Mesodermal cell (in vitro differentiated cells): ENCODE measurements around the gene RGS6.

Experiments
- H3K27ac ChIP-seq: 2 replicates; pipeline ENCODE4 v1.7.0; 2013; ENCODE audit warnings: mild to moderate bottlenecking, low read depth, low read length, moderate library complexity; ENCODE audit not compliant: severe bottlenecking
- H3K36me3 ChIP-seq: 2 replicates; pipeline ENCODE4 v1.7.1; 2013; ENCODE audit warnings: mild to moderate bottlenecking, low read length, moderate library complexity; ENCODE audit not compliant: control insufficient read depth, insufficient read depth
- H3K4me1 ChIP-seq: one replicate; pipeline ENCODE4 v1.7.1; 2013; ENCODE audit warnings: mild to moderate bottlenecking, low read length; ENCODE audit not compliant: insufficient read depth, control insufficient read depth, poor library complexity, severe bottlenecking
- H3K4me3 ChIP-seq: 2 replicates; pipeline ENCODE4 v1.7.0; 2013; ENCODE audit warnings: low read length, control low read depth, mild to moderate bottlenecking; ENCODE audit not compliant: insufficient read depth, poor library complexity, severe bottlenecking; ENCODE audit errors: extremely low read depth
- H3K9me3 ChIP-seq: 2 replicates; pipeline ENCODE4 v1.7.1; 2013; ENCODE audit warnings: mild to moderate bottlenecking, low read length, moderate library complexity; ENCODE audit not compliant: control insufficient read depth
- WGBS, 2 experiments: methylation state at CpG; one replicate each; pipeline ENCODE4 v1.1.5; 2013; ENCODE audit warnings: missing lambda C conversion rate in 2 of 2; ENCODE audit not compliant: insufficient coverage in 2 of 2; 5-methylcytosine and 5-hydroxymethylcytosine counted together

Gene RGS6

GRCh38 chr14:72401101-72401625 is 468.9 kb downstream of the RGS6 start:
- H3K4me1 ChIP-seq = no peaks in the 10 kb centered on the region
- H3K27ac ChIP-seq = no peak overlapping the region
- H3K9me3 ChIP-seq = no peaks in the 10 kb centered on the region
- no peak overlapping the region for H3K4me3 ChIP-seq
- 88 to 95% methylated on average over 3 of the region's 4 CpGs for WGBS, 2 experiments
- H3K36me3 ChIP-seq = no peaks in the 10 kb centered on the region

- Histone ChIP-seq H3K36me3 (no peaks in the 10 kb centered on the region), H3K4me1 (no peaks in the 10 kb centered on the region), H3K9me3 (no peaks in the 10 kb centered on the region), H3K4me3 (no peak overlapping the region), H3K27ac (no peak overlapping the region)
- 90 to 92% methylated on average over 5 to 6 of the region's 8 CpGs for WGBS, 2 experiments
Measured at GRCh38 chr14:72401632-72402376, 469.6 kb downstream of the RGS6 start.

GRCh38 chr14:72402377-72402772 is 470.1 kb downstream of the RGS6 start:
- Histone ChIP-seq H3K27ac (no peak overlapping the region), H3K4me1 (no peaks in the 10 kb centered on the region), H3K36me3 (no peaks in the 10 kb centered on the region), H3K4me3 (no peak overlapping the region), H3K9me3 (no peaks in the 10 kb centered on the region)
- WGBS, 2 experiments = no CpG with 5 or more reads among the region's 3 CpGs

DNA sequence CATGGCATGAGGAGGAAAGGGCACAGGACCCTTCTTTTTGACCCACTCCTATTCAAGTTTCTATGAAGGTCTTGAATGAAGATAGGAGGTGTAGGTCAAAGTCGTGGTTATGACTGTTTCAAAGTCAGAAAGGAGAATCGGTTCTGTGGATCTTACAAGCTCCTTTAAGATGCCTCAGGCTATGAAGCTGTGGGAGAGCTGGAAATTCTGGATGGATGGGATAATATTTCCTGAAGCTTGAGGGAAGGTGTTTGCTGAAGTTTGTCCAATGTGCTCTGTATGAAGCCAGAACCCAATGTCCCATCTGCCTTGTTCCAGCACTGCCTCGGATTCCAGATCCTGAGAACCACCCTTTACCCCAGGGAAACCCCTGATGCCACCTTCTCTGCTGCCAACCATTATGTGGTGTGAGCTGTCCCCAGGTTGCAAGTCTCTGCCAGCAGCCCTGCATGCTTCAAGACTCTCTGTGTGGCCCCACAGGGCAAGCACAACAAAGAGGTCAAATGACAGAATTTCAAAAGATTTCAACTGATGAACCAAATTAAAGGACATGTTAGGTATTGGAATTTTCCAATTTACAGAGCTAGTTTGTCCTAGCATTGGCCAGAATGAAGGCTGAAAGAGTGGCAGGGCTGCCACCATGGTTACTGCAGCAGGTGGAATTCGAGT is 472.0 kb downstream of the RGS6 start:
- 87 to 90% methylated on average over 2 to 3 of the region's 4 CpGs for WGBS, 2 experiments

DNA sequence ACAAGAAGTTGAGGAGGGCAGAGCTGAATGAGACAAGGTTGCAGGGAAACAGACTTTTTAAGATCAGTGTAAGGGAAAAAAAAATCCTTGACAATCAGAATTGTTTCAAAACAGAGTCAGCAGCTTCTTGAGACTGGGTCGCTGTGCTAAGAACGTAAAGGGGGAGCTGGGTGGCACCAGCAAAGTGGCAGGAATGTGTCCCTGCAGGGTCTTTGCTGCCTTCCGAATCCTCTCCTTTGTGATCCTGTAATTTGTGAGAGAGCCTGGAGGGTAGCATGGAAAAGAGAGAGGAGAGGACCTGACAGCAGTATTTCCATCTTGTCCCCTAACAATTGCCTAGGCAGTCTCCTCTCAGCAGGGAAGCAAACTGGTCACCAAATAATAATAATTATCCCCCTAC is 472.8 kb downstream of the RGS6 start:
- Histone ChIP-seq H3K4me1 (no peaks in the 10 kb centered on the region), H3K36me3 (no peaks in the 10 kb centered on the region), H3K9me3 (no peaks in the 10 kb centered on the region), H3K27ac (no peak overlapping the region), H3K4me3 (no peak overlapping the region)
- 70% methylated on average over 2 to 3 of the region's 3 CpGs for WGBS, 2 experiments

More for the DNA sequence above, 472.0 kb downstream of the RGS6 start:
- H3K9me3 ChIP-seq = no peaks in the 10 kb centered on the region
- H3K4me3 ChIP-seq = no peak overlapping the region
- no peaks in the 10 kb centered on the region for H3K4me1 ChIP-seq
- no peaks in the 10 kb centered on the region for H3K36me3 ChIP-seq
- no peak overlapping the region for H3K27ac ChIP-seq

- Histone ChIP-seq H3K36me3 (no peaks in the 10 kb centered on the region), H3K4me3 (no peak overlapping the region), H3K4me1 (no peaks in the 10 kb centered on the region), H3K9me3 (no peaks in the 10 kb centered on the region), H3K27ac (no peak overlapping the region)
- WGBS, 2 experiments = 100% methylated on average over 1 to 2 of the region's 3 CpGs
Measured at GRCh38 chr14:72408020-72408419, 475.8 kb downstream of the RGS6 start.

GRCh38 chr14:72409047-72409446 is 476.8 kb downstream of the RGS6 start:
- Histone ChIP-seq H3K4me1 (no peaks in the 10 kb centered on the region), H3K4me3 (no peak overlapping the region), H3K9me3 (no peaks in the 10 kb centered on the region), H3K36me3 (no peaks in the 10 kb centered on the region), H3K27ac (no peak overlapping the region)
- 100% methylated on average over 1 of the region's 3 CpGs; no CpG with 5 or more reads in 1 of the 2 experiments for WGBS, 2 experiments

DNA sequence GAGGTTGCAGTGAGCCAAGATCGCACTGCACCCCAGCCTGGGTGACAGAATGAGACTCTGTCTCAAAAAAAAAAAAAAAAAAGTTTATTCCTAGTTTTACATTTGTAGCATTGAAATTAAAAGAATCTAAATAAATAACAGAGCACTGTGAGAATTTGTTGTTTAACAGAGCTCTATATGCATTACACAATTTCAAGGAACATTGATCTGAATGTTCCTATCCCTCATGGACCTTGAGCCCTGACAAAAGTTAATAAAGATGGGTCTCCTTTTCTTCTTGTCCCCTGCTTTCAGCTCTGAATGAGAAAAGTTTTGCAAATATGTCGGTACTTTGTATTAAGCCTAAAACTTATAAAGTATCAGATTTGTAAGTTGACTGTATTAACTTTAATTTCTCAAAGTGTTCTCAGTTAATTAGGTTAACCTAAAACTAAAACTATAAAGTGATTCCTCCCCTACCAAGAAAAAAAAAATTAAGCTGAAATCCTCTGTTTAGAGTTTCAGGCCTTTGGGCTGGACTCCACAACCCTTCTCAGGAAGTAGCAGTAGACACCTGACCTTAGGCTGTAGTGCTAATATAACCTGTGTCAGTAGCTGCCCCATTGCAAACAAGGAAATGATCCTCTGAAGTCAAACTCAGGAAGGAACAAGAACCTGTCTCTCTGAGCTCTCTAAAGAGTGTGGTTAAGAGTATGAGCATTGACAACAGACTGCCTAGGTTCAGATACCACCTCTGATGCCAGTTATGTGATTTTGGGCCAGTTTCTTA is 484.0 kb downstream of the RGS6 start:
- Histone ChIP-seq H3K27ac (no peak overlapping the region), H3K4me3 (no peak overlapping the region), H3K4me1 (no peaks in the 10 kb centered on the region), H3K36me3 (no peaks in the 10 kb centered on the region), H3K9me3 (peaks cover 5% of the 10 kb centered on the region)
- no CpG with 5 or more reads among the region's 2 CpGs for WGBS, 2 experiments

- H3K27ac ChIP-seq = no peak overlapping the region
- H3K9me3 ChIP-seq = peaks cover 5% of the 10 kb centered on the region
- no peaks in the 10 kb centered on the region for H3K4me1 ChIP-seq
- 87 to 93% methylated on average over 7 of the region's 7 CpGs for WGBS, 2 experiments
- H3K36me3 ChIP-seq = no peaks in the 10 kb centered on the region
- H3K4me3 ChIP-seq = no peak overlapping the region
Measured at GRCh38 chr14:72416892-72417291, 484.7 kb downstream of the RGS6 start.

GRCh38 chr14:72418806-72419205 is 486.6 kb downstream of the RGS6 start:
- H3K36me3 ChIP-seq = no peaks in the 10 kb centered on the region
- no peak overlapping the region for H3K27ac ChIP-seq
- no peaks in the 10 kb centered on the region for H3K4me1 ChIP-seq
- H3K4me3 ChIP-seq = no peak overlapping the region
- H3K9me3 ChIP-seq = peaks cover 5% of the 10 kb centered on the region
- WGBS, 2 experiments = 80 to 91% methylated on average over 2 to 3 of the region's 3 CpGs
